ENCODE results near the gene COL4A2. TPM values are rescaled to one million over a fixed set of nuclear protein-coding genes. Genes with fewer than 3 reads are reported as not detected.

Gene COL4A2
- total and polyA plus RNA-seq, 9 donors, result 59.5 to 171 (median 136) TPM

DNA sequence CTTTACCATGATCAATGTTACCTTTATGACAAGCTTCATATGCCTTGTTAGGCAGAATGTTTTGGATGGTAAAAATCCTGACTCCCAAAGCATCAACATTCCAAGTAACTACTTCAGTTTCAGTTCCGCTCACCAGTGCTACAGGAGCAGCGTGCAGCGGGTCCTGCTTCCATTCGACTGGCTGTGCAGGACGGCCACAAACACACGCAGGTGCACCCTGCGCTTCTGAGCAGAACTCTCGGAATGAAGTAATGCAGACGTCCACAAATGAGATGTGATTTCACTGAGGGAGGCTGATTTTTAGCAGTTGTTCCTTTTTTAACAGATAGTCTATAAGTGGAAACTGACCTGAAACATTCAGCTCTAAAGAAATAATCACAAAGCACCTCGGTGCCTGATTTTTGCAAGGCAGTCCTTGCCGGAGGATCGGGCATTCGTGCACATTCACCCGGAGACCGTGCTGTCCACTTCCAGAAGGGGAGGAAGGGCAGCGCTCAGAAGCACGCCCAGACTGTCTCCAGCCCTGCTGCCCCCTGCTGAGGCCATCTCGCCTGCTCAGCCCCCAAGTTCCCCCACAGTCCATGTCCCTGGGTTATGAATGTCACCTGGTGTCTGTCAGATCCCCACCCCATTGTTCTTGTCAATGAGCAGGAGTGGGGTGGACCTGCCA is 168.6 kb downstream of the COL4A2 start:
- no peaks in the 10 kb centered on the region for H3K9me3 ChIP-seq
- intact Hi-C loops (cut with DNase I), result no loop called here
- H3K36me3 ChIP-seq, result no peaks in the 10 kb centered on the region
- no peak for TF ChIP-seq POLR2A (IDR thresholded peaks at IDR 0.05)
- TF ChIP-seq EP300 (IDR thresholded peaks at IDR 0.05), result no peak
- TF ChIP-seq, protein P1, sequence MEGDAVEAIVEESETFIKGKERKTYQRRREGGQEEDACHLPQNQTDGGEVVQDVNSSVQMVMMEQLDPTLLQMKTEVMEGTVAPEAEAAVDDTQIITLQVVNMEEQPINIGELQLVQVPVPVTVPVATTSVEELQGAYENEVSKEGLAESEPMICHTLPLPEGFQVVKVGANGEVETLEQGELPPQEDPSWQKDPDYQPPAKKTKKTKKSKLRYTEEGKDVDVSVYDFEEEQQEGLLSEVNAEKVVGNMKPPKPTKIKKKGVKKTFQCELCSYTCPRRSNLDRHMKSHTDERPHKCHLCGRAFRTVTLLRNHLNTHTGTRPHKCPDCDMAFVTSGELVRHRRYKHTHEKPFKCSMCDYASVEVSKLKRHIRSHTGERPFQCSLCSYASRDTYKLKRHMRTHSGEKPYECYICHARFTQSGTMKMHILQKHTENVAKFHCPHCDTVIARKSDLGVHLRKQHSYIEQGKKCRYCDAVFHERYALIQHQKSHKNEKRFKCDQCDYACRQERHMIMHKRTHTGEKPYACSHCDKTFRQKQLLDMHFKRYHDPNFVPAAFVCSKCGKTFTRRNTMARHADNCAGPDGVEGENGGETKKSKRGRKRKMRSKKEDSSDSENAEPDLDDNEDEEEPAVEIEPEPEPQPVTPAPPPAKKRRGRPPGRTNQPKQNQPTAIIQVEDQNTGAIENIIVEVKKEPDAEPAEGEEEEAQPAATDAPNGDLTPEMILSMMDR (IDR thresholded peaks at IDR 0.05), result no peak
- 91 to 92% (median 92%) methylated on average over 18 of the region's 18 CpGs for WGBS, 3 donors
- H3K27me3 ChIP-seq, result no peaks in the 10 kb centered on the region
- DNase-seq, result no peak
- no peaks in the 10 kb centered on the region for H3K4me1 ChIP-seq (ENCODE audit: insufficient read depth)
- no peak overlapping the region for H3K4me3 ChIP-seq
- H3K27ac ChIP-seq, result no peak overlapping the region

GRCh38 chr13:110476220-110476617 is 169.1 kb downstream of the COL4A2 start:
- no peaks in the 10 kb centered on the region for H3K4me1 ChIP-seq (ENCODE audit: insufficient read depth)
- TF ChIP-seq POLR2A (IDR thresholded peaks at IDR 0.05), result no peak
- no peak for TF ChIP-seq EP300 (IDR thresholded peaks at IDR 0.05)
- TF ChIP-seq, protein P1 (IDR thresholded peaks at IDR 0.05), result no peak
- no peak overlapping the region for H3K4me3 ChIP-seq
- H3K9me3 ChIP-seq, result no peaks in the 10 kb centered on the region
- DNase-seq, result no peak
- WGBS, 3 donors, result 88 to 94% (median 91%) methylated on average over 12 of the region's 12 CpGs
- intact Hi-C loops (cut with DNase I), result no loop called here
- H3K27ac ChIP-seq, result no peak overlapping the region
- H3K36me3 ChIP-seq, result no peaks in the 10 kb centered on the region
- no peaks in the 10 kb centered on the region for H3K27me3 ChIP-seq

DNA sequence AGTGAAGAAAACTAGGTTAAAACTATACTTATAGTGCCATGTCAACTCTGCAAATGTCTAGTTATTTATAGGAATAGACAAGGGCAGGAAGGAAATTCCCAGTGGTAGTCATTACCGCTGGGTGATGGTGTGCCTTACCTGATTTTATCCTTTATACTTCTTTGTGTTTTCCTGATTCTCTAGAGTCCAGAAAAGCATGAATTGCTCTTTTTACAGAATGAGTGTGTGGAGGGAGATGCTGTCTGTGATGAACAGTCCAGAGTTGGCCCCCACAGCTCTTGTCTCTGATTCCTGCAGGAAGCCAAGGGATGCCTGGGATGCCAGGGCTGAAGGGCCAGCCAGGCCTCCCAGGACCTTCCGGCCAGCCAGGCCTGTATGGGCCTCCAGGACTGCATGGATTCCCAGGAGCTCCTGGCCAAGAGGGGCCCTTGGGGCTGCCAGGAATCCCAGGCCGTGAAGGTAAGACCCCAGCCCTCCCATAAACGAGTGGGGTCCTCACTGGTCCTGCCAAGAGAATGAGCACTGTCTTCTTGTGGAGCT is 170.7 kb downstream of the COL4A2 start:
- DNase-seq, result no peak
- H3K9me3 ChIP-seq, result no peaks in the 10 kb centered on the region
- WGBS, 3 donors, result 66 to 87% (median 74%) methylated on average over 4 of the region's 4 CpGs
- no peak overlapping the region for H3K4me3 ChIP-seq
- H3K27ac ChIP-seq, result no peak overlapping the region
- TF ChIP-seq EP300 (IDR thresholded peaks at IDR 0.05) (no peak), POLR2A (IDR thresholded peaks at IDR 0.05) (no peak)
- TF ChIP-seq, protein P1 (IDR thresholded peaks at IDR 0.05), result no peak
- H3K36me3 ChIP-seq, result no peaks in the 10 kb centered on the region
- intact Hi-C loops (cut with DNase I), result no loop called here
- no peaks in the 10 kb centered on the region for H3K27me3 ChIP-seq
- H3K4me1 ChIP-seq (ENCODE audit: insufficient read depth), result no peaks in the 10 kb centered on the region

DNA sequence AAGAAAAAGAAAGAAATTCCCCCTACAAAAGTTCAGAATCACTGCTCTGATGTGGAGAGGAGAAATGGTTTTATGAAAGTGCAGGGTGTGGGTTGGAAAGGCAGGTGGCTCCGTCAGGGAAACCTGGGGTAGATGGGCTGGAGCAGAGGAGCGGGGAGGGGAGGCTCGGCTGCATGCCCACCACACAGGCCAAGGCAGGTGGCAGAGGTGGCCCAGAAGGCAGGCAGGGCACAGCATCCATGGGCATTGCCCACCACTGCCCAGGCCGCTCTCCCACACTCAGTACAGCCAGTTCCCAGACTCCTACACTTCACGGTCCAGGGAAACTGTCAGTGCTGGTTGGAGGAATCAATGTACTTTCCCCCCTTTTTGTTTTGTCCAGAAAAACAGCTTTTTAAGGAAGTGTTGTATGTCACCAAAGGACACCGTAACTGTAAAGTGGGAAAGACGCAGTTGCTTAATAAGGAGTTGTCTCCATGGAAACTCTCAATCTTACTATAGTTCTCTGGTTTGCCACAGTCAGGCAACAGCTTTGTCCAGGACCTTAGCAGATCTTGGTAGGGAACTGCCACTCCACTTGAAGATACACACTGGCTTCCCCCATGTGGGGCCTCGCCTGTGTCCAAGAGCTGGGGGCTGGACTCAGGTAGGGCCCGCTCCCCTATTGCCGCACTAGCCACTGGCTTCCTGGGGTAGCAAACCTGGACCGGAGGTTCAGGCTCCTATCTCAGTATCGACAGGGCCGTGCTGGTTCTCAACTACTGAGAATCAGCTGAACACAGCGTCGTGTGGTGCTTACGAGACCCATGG is 171.5 kb downstream of the COL4A2 start:
- Histone ChIP-seq H3K36me3 (no peaks in the 10 kb centered on the region), H3K9me3 (no peaks in the 10 kb centered on the region), H3K4me3 (no peak overlapping the region), H3K27me3 (no peaks in the 10 kb centered on the region), H3K4me1 (ENCODE audit: insufficient read depth) (no peaks in the 10 kb centered on the region), H3K27ac (no peak overlapping the region)
- TF ChIP-seq EP300 (IDR thresholded peaks at IDR 0.05), result no peak
- 93 to 94% (median 94%) methylated on average over 16 of the region's 16 CpGs for WGBS, 3 donors
- intact Hi-C loops (cut with DNase I), result no loop called here
- no peak for DNase-seq

GRCh38 chr13:110479215-110479545 is 172.1 kb downstream of the COL4A2 start:
- no peaks in the 10 kb centered on the region for H3K36me3 ChIP-seq
- H3K4me1 ChIP-seq (ENCODE audit: insufficient read depth), result no peaks in the 10 kb centered on the region
- no peak for DNase-seq
- TF ChIP-seq, protein P1 (IDR thresholded peaks at IDR 0.05), result no peak
- TF ChIP-seq POLR2A (IDR thresholded peaks at IDR 0.05), result no peak
- no peak overlapping the region for H3K27ac ChIP-seq
- intact Hi-C loops (cut with DNase I), result no loop called here
- no peak overlapping the region for H3K4me3 ChIP-seq
- 85 to 91% (median 89%) methylated on average over 6 of the region's 6 CpGs for WGBS, 3 donors
- no peaks in the 10 kb centered on the region for H3K27me3 ChIP-seq
- no peaks in the 10 kb centered on the region for H3K9me3 ChIP-seq

Data from ovary (tissue), 9 donors.